Liver (tissue), 3 donors: ENCODE results near the gene TXNIP.

ENCODE experiments used
- CTCF ChIP-seq: fragments of 150-350 bp; IDR thresholded peaks from 2 replicates; pipeline ENCODE4 v1.5.1; 2017; ENCODE audit warnings: improper control_type of control experiment, low read depth, low read length; ENCODE audit not compliant: missing input control
- GABPA ChIP-seq, 2 donors: IDR thresholded peaks in 1 of 2; conservative IDR thresholded peaks in 1 of 2; 2 replicates each; pipeline ENCODE4 v1.6.1; 2016; ENCODE audit warnings: antibody characterized with exemption in 2 of 2, mild to moderate bottlenecking in 1 of 2, moderate library complexity in 1 of 2
- MAX ChIP-seq: IDR thresholded peaks from 2 replicates; pipeline ENCODE4 v1.6.1; 2016; ENCODE audit warnings: antibody characterized with exemption
- NR2F2 ChIP-seq: IDR thresholded peaks from 2 replicates; pipeline ENCODE4 v1.6.1; 2016; ENCODE audit warnings: antibody characterized with exemption
- RAD21 ChIP-seq, 2 donors: IDR thresholded peaks; 2 replicates each; pipeline ENCODE4 v1.6.1; 2016; ENCODE audit warnings: antibody characterized with exemption in 2 of 2, mild to moderate bottlenecking in 2 of 2
- REST ChIP-seq: IDR thresholded peaks from 2 replicates; pipeline ENCODE4 v1.6.1; 2016; ENCODE audit warnings: antibody characterized with exemption, mild to moderate bottlenecking
- TAF1 ChIP-seq: conservative IDR thresholded peaks from 2 replicates; pipeline ENCODE4 v1.6.1; 2016; ENCODE audit warnings: antibody characterized with exemption, mild to moderate bottlenecking
- YY1 ChIP-seq: IDR thresholded peaks from 2 replicates; pipeline ENCODE4 v1.6.1; 2016; ENCODE audit warnings: antibody characterized with exemption, mild to moderate bottlenecking
- donor health status: healthy.
- donor health status: healthy.

GRCh38 chr1:145944532-145944931 is 51.8 kb downstream of the TXNIP start:
- no peak for TF ChIP-seq CTCF
- TF ChIP-seq REST: no peak
- TF ChIP-seq NR2F2: no peak
- no peak for TF ChIP-seq MAX
- no peak for TF ChIP-seq TAF1
- no peak for TF ChIP-seq GABPA (IDR thresholded peaks at IDR 0.05 in 1 of 2, conservative IDR thresholded peaks at IDR 0.05 in 1 of 2)
- TF ChIP-seq RAD21 (IDR thresholded peaks at IDR 0.05): no peak
- no peak for TF ChIP-seq YY1
